CD4-positive, alpha-beta T cell treated with Interleukin-2 at 100 ng/mL for 4 hours (primary cell): ENCODE data around the gene AFF4.
A peak's percentile ranks its signal among the peaks of the same experiment; 100 is the strongest.
"Not testable (repeated sequence)": the region's sequence is repeated elsewhere in the genome, so short reads cannot be mapped to it uniquely, and the experiment has no call there.

Experiments
- DNase-seq: peaks from one replicate; pipeline ENCODE4 v3.0.0-alpha.2; 2020; ENCODE audit warnings: low spot score

Gene AFF4

GRCh38 chr5:132886064-132886823 lies 77.2 kb downstream of the AFF4 start:
- DNase-seq: no peak

- DNase-seq: no peak
These were observed 78.9 kb downstream of the AFF4 start for GRCh38 chr5:132884548-132884947.

GRCh38 chr5:132883261-132883834 lies 80.1 kb downstream of the AFF4 start:
- peak; percentile 38 for DNase-seq

- no peak for DNase-seq
These were observed 85.5 kb downstream of the AFF4 start for GRCh38 chr5:132877938-132878337.

- no peak for DNase-seq
These were observed 86.0 kb downstream of the AFF4 start for GRCh38 chr5:132877466-132877865.

GRCh38 chr5:132876020-132876759 lies 87.2 kb downstream of the AFF4 start:
- DNase-seq: no peak

GRCh38 chr5:132873930-132874271 lies 89.5 kb downstream of the AFF4 start:
- DNase-seq: no peak

- no peak for DNase-seq
These were observed 90.1 kb downstream of the AFF4 start, which contains the start of gene LEAP2 for GRCh38 chr5:132873119-132873929. TSS of gene LEAP2 (plus strand) at chr5:132873668. CDS start at chr5:132873695, 27 bp downstream.

- DNase-seq: no peak
These were observed 90.7 kb downstream of the AFF4 start for GRCh38 chr5:132872788-132873118.

GRCh38 chr5:132871459-132872284 lies 91.8 kb downstream of the AFF4 start:
- no peak for DNase-seq

- no peak for DNase-seq
These were observed 92.6 kb downstream of the AFF4 start for GRCh38 chr5:132870801-132871200.

GRCh38 chr5:132868754-132869153 lies 94.7 kb downstream of the AFF4 start:
- no peak for DNase-seq

GRCh38 chr5:132867046-132867451 lies 96.4 kb downstream of the AFF4 start:
- no peak for DNase-seq

GRCh38 chr5:132866342-132867045 lies 96.9 kb downstream of the AFF4 start, which contains the start of the genes GDF9 and UQCRQ:
TSS of gene GDF9 (minus strand) at chr5:132866469. CDS start at chr5:132864533, 1,936 bp downstream.
TSS of gene UQCRQ (plus strand) at chr5:132866642. CDS start at chr5:132866882, 240 bp downstream.
- peak; percentile 97 for DNase-seq

GRCh38 chr5:132865668-132866341 lies 97.6 kb downstream of the AFF4 start:
- no peak for DNase-seq

- DNase-seq: no peak
These were observed 102.7 kb downstream of the AFF4 start for GRCh38 chr5:132860742-132861141.

- no peak for DNase-seq
These were observed 103.5 kb downstream of the AFF4 start for GRCh38 chr5:132859889-132860437.

- DNase-seq: no peak
These were observed 107.4 kb downstream of the AFF4 start for GRCh38 chr5:132856011-132856410.

GRCh38 chr5:132854992-132855391 lies 108.4 kb downstream of the AFF4 start:
- DNase-seq: not testable (repeated sequence)

- DNase-seq: no peak
These were observed 109.1 kb downstream of the AFF4 start for GRCh38 chr5:132854301-132854700.
